ENCODE results near the gene GIPC1. TPM values are rescaled to one million over a fixed set of nuclear protein-coding genes. Genes with fewer than 3 reads are reported as not detected.

GIPC1 gene
- total and polyA plus RNA-seq, 12 donors: 26.6 to 107 (median 64.3) TPM

- intact Hi-C loops (cut with DNase I): no loop called here
- peaks cover 28 to 48% of the 10 kb centered on the region in 2 donors for H3K4me1 ChIP-seq (replicated peaks in 1 of 2)
- TF ChIP-seq POLR2A (IDR thresholded peaks at IDR 0.05): no peak
- no peak for TF ChIP-seq CTCF (IDR thresholded peaks at IDR 0.05)
Observed at GRCh38 chr19:14437578-14438140, 58.3 kb downstream of the GIPC1 start.

GRCh38 chr19:14435320-14436050, 60.4 kb downstream of the GIPC1 start:
- Histone ChIP-seq H3K27ac (peak overlapping the region; percentile 48 to 94 (median 80)), H3K4me1 (replicated peaks in 1 of 2) (peaks cover 28 to 53% of the 10 kb centered on the region in 2 donors)
- intact Hi-C loops (cut with DNase I): no loop called here

More at GRCh38 chr19:14437578-14438140, 58.3 kb downstream of the GIPC1 start:
- H3K9me3 ChIP-seq (replicated peaks in 1 of 3): no peaks in the 10 kb centered on the region
- peaks cover 0 to 16% of the 10 kb centered on the region in 2 donors for H3K36me3 ChIP-seq (replicated peaks in 1 of 2)
- H3K4me3 ChIP-seq: no peak overlapping the region
- H3K27ac ChIP-seq: no peak overlapping the region
- H3K27me3 ChIP-seq: no peaks in the 10 kb centered on the region
- DNase-seq: no peak
- 75 to 84% (median 79%) methylated on average over 6 to 7 of the region's 7 CpGs for WGBS, 4 donors

DNA sequence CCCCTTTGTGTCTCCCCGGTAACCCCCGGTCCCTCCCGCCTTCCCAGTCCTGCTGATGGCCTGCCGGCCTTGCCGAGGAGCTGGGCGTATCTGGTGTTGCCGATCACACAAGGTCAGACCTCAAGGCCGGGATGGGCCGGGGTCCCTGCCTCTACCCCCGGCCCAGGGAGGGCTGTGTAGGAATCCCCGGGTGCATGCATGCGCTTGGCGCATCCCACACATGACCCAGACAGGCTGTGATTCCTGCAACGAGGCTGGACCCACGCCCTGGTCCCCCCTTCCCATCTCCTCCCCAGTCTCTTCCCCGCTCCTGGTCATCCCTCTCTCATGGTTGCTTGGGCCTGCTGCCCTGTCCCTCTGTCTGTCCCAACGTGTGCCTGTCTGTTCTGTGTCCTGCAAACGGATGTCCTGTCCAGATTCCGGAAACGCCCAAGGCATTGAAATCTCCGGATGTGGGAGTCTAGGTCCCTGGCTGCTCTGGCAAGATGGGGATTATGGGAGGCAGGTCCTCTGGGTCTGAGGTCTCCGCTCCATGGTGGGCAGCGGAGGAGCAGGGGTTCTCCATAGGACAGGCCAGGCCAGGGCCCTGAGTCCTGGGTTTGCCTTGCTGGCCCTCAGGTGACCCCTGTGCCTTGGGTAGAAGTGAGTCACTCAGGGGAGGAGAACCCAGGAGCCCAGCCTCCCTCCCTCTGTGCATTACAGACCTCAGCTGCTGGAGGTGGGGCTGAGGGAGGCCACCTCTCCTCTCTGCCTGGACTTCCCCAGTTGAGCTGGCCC, 61.2 kb downstream of the GIPC1 start:
- DNase-seq: peak; percentile 80 to 91 (median 90)
- no peaks in the 10 kb centered on the region for H3K9me3 ChIP-seq (replicated peaks in 1 of 3)
- no peaks in the 10 kb centered on the region for H3K27me3 ChIP-seq
- H3K4me1 ChIP-seq (replicated peaks in 1 of 2): peaks cover 28 to 45% of the 10 kb centered on the region in 2 donors
- intact Hi-C loops (cut with DNase I): loop anchor here in 1 of 2 donors (5.0 kb wide), 1 partner anchor 38 kb away; no protein-coding TSS in a partner anchor
- no peaks in the 10 kb centered on the region for H3K36me3 ChIP-seq (replicated peaks in 1 of 2)
- peak overlapping the region in 2 of 4 donors; percentile 58 to 90 for H3K4me3 ChIP-seq
- TF ChIP-seq CTCF (IDR thresholded peaks at IDR 0.05) (no peak), POLR2A (IDR thresholded peaks at IDR 0.05) (peak in 1 of 2 donors; percentile 32)
- WGBS, 4 donors: 24 to 36% (median 31%) methylated on average over 15 to 23 of the region's 23 CpGs
- H3K27ac ChIP-seq: peak overlapping the region; percentile 48 to 94 (median 80)

More at GRCh38 chr19:14435320-14436050, 60.4 kb downstream of the GIPC1 start:
- WGBS, 4 donors: 46 to 70% (median 65%) methylated on average over 15 to 17 of the region's 17 CpGs
- Histone ChIP-seq H3K9me3 (replicated peaks in 1 of 3) (no peaks in the 10 kb centered on the region), H3K4me3 (peak overlapping the region in 1 of 4 donors; percentile 90), H3K27me3 (no peaks in the 10 kb centered on the region), H3K36me3 (replicated peaks in 1 of 2) (no peaks in the 10 kb centered on the region)
- no peak for DNase-seq
- TF ChIP-seq CTCF (IDR thresholded peaks at IDR 0.05): no peak
- no peak for TF ChIP-seq POLR2A (IDR thresholded peaks at IDR 0.05)

All from adrenal gland (tissue), 12 donors.